H9 (cell line): Measurements from ENCODE around the gene FOXK1. TPM values are rescaled to one million over a fixed set of nuclear protein-coding genes. Genes with fewer than 3 reads are reported as not detected.

Experiments used
- DNase-seq: peaks from one replicate; pipeline ENCODE4 v3.0.0-alpha.2; 2017
- H2AFZ ChIP-seq: one replicate; pipeline ENCODE4 v1.6.1; 2013; ENCODE audit warnings: mild to moderate bottlenecking, low read length, control low read depth, moderate library complexity
- H2AK5ac ChIP-seq: 2 replicates; pipeline ENCODE4 v1.6.1; 2013; ENCODE audit warnings: low read length, control low read depth, mixed read lengths; ENCODE audit not compliant: insufficient read length
- H2BK120ac ChIP-seq: one replicate; pipeline ENCODE4 v1.6.1; 2013; ENCODE audit warnings: low read depth, mild to moderate bottlenecking, low read length, control low read depth, inconsistent platforms; ENCODE audit not compliant: poor library complexity, severe bottlenecking
- H2BK12ac ChIP-seq: 2 replicates; pipeline ENCODE4 v1.6.1; 2013; ENCODE audit warnings: low read length, control low read depth, mixed read lengths, low read depth; ENCODE audit not compliant: insufficient read length
- H2BK15ac ChIP-seq: 2 replicates; pipeline ENCODE4 v1.6.1; 2013; ENCODE audit warnings: low read depth, low read length, control low read depth
- H2BK20ac ChIP-seq: one replicate; pipeline ENCODE4 v1.6.1; 2013; ENCODE audit warnings: low read depth, mild to moderate bottlenecking, low read length, control low read depth, inconsistent platforms; ENCODE audit not compliant: poor library complexity, severe bottlenecking
- H2BK5ac ChIP-seq: 2 replicates; pipeline ENCODE4 v1.6.1; 2013; ENCODE audit warnings: low read length, control low read depth, mixed read lengths; ENCODE audit not compliant: insufficient read length
- H3K14ac ChIP-seq: 2 replicates; pipeline ENCODE4 v1.6.1; 2013; ENCODE audit warnings: low read length, control low read depth; ENCODE audit not compliant: insufficient read depth
- H3K18ac ChIP-seq: 2 replicates; pipeline ENCODE4 v1.6.1; 2013; ENCODE audit warnings: low read depth, mild to moderate bottlenecking, mixed read lengths, low read length, control low read depth; ENCODE audit not compliant: insufficient read length
- H3K23ac ChIP-seq: 2 replicates; pipeline ENCODE4 v1.6.1; 2013; ENCODE audit warnings: low read length, control low read depth, mixed read lengths, low read depth; ENCODE audit not compliant: insufficient read length
- H3K23me2 ChIP-seq: 2 replicates; pipeline ENCODE4 v1.6.1; 2013; ENCODE audit warnings: low read depth, mild to moderate bottlenecking, mixed read lengths, low read length, control low read depth; ENCODE audit not compliant: insufficient read length, poor library complexity, severe bottlenecking
- H3K27ac ChIP-seq: 2 replicates; pipeline ENCODE4 v1.5.1; 2013; ENCODE audit warnings: low read length, control low read depth, mixed read lengths, low read depth; ENCODE audit not compliant: insufficient read length
- H3K27me3 ChIP-seq: 2 replicates; pipeline ENCODE4 v1.6.1; 2013; ENCODE audit warnings: low read length, control low read depth, inconsistent platforms; ENCODE audit not compliant: insufficient read depth
- H3K4ac ChIP-seq: 2 replicates; pipeline ENCODE4 v1.6.1; 2013; ENCODE audit warnings: low read depth, mild to moderate bottlenecking, control low read depth, inconsistent platforms, low read length, moderate library complexity
- H3K4me1 ChIP-seq: 2 replicates; pipeline ENCODE4 v1.6.1; 2013; ENCODE audit warnings: low read length, control low read depth, inconsistent platforms; ENCODE audit not compliant: insufficient read depth
- H3K4me2 ChIP-seq: 2 replicates; pipeline ENCODE4 v1.6.1; 2013; ENCODE audit warnings: low read length, control low read depth, mixed read lengths; ENCODE audit not compliant: insufficient read length, insufficient read depth
- H3K56ac ChIP-seq: 2 replicates; pipeline ENCODE4 v1.6.1; 2013; ENCODE audit warnings: low read depth, mild to moderate bottlenecking, mixed read lengths, low read length, control low read depth; ENCODE audit not compliant: insufficient read length
- H3K79me1 ChIP-seq: 2 replicates; pipeline ENCODE4 v1.6.1; 2013; ENCODE audit warnings: low read depth, mild to moderate bottlenecking, moderate library complexity, low read length, control low read depth, inconsistent platforms; ENCODE audit not compliant: insufficient read depth, poor library complexity, severe bottlenecking
- H3K79me2 ChIP-seq: 2 replicates; pipeline ENCODE4 v1.6.1; 2013; ENCODE audit warnings: low read length, control low read depth, inconsistent platforms; ENCODE audit not compliant: insufficient read depth
- H3K9ac ChIP-seq: 2 replicates; pipeline ENCODE4 v1.6.1; 2013; ENCODE audit warnings: low read length, control low read depth, mixed read lengths; ENCODE audit not compliant: insufficient read length; ENCODE audit errors: extremely low read depth
- H3K9me3 ChIP-seq: one replicate; pipeline ENCODE4 v1.6.1; 2013; ENCODE audit warnings: low read depth, low read length, inconsistent platforms; ENCODE audit not compliant: control insufficient read depth
- H3T11ph ChIP-seq: one replicate; pipeline ENCODE4 v1.6.1; 2013; ENCODE audit warnings: mild to moderate bottlenecking, low read length, control low read depth, inconsistent platforms
- H4K20me1 ChIP-seq: one replicate; pipeline ENCODE4 v1.6.1; 2013; ENCODE audit not compliant: control insufficient read depth, insufficient read length, insufficient read depth
- H4K5ac ChIP-seq: 2 replicates; pipeline ENCODE4 v1.6.1; 2013; ENCODE audit warnings: low read depth, mild to moderate bottlenecking, mixed read lengths, low read length, control low read depth; ENCODE audit not compliant: insufficient read length
- H4K8ac ChIP-seq: replicated peaks from 2 replicates; pipeline ENCODE4 v1.6.1; 2013; ENCODE audit warnings: low read length, control low read depth, mixed read lengths, low read depth; ENCODE audit not compliant: insufficient read length
- H4K91ac ChIP-seq: 2 replicates; pipeline ENCODE4 v1.6.1; 2013; ENCODE audit warnings: low read depth, mild to moderate bottlenecking, moderate library complexity, mixed read lengths, low read length, control low read depth; ENCODE audit not compliant: insufficient read length
- H3K27ac Mint-ChIP-seq, 3 experiments: 2 replicates in 2 of 3; 3 replicates in 1 of 3; pipeline ENCODE4 v1.8.0; 2020 to 2021; ENCODE audit warnings: mixed read lengths in 3 of 3, mild to moderate bottlenecking in 1 of 3, moderate library complexity in 1 of 3
- H3K27me3 Mint-ChIP-seq: 2 replicates; pipeline ENCODE4 v1.8.0; 2021; ENCODE audit warnings: low read depth, mild to moderate bottlenecking, moderate library complexity, mixed read lengths
- H3K36me3 Mint-ChIP-seq, 3 experiments: 2 replicates in 2 of 3; 3 replicates in 1 of 3; pipeline ENCODE4 v1.8.0; 2020 to 2021; ENCODE audit warnings: low read depth in 3 of 3, mixed read lengths in 3 of 3; ENCODE audit not compliant: insufficient read depth in 1 of 3
- H3K4me1 Mint-ChIP-seq, 2 experiments: 2 replicates each; pipeline ENCODE4 v1.8.0; 2020; ENCODE audit warnings: mixed read lengths in 2 of 2
- H3K4me3 Mint-ChIP-seq, 2 experiments: 2 replicates in 1 of 2; 3 replicates in 1 of 2; pipeline ENCODE4 v1.8.0; 2020 to 2021; ENCODE audit warnings: mild to moderate bottlenecking in 2 of 2, mixed read lengths in 2 of 2, moderate library complexity in 1 of 2
- H3K9me3 Mint-ChIP-seq, 2 experiments: 2 replicates in 1 of 2; 3 replicates in 1 of 2; pipeline ENCODE4 v1.8.0; 2020; ENCODE audit warnings: mild to moderate bottlenecking in 2 of 2, mixed read lengths in 2 of 2, moderate library complexity in 1 of 2
- WGBS: extraction: QIAGEN DNeasy Blood & Tissue Kit; methylation state at CpG from one replicate; pipeline ENCODE4 v1.1.7; 2013; ENCODE audit warnings: missing lambda C conversion rate, low lambda C conversion rate, mixed read lengths; ENCODE audit not compliant: insufficient read length; ENCODE audit errors: extremely low coverage; 5-methylcytosine and 5-hydroxymethylcytosine counted together
- total RNA-seq: library from RNA; stranded (reverse); gene quantifications from 2 replicates; pipeline ENCODE4 v1.2.1, GENCODE V29; 2021
- TF ChIP-seq, protein P1 (sequence below): fragments of 200-600 bp; sonication (generic); conservative IDR thresholded peaks from 3 replicates; pipeline ENCODE4 v1.8.0; 2021; ENCODE audit warnings: antibody characterized with exemption, mild to moderate bottlenecking

Gene FOXK1
- total RNA-seq, 1 experiment from 2014 or later: 14.4 TPM

DNA sequence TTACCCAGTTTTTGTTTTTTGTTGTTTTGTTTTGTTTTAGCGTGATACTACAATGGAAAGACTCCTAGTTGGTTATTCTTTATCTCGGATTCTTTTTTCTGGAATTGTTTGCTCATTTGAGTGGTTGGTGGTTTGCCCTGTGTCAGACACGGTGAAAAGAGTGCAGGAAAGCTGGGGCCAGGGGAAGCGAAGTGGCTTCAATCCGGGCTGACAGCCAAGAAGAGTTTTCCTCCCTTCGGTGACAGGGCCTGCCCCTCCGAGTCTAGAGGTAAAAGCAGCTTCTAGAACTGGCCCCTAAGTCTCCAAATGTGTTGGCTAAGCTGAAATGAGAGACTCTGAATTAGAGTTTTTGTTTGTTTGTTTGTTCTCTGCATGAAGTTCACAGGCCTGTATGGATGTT lies 87.7 kb downstream of the FOXK1 start:
- H4K5ac ChIP-seq: no peak overlapping the region
- peaks cover 5% of the 10 kb centered on the region for H3K23me2 ChIP-seq
- no peaks in the 10 kb centered on the region for H3K27me3 ChIP-seq
- no peak overlapping the region for H2AFZ ChIP-seq
- no peak overlapping the region for H3K4me2 ChIP-seq
- H2BK120ac ChIP-seq: no peak overlapping the region
- TF ChIP-seq, protein P1, sequence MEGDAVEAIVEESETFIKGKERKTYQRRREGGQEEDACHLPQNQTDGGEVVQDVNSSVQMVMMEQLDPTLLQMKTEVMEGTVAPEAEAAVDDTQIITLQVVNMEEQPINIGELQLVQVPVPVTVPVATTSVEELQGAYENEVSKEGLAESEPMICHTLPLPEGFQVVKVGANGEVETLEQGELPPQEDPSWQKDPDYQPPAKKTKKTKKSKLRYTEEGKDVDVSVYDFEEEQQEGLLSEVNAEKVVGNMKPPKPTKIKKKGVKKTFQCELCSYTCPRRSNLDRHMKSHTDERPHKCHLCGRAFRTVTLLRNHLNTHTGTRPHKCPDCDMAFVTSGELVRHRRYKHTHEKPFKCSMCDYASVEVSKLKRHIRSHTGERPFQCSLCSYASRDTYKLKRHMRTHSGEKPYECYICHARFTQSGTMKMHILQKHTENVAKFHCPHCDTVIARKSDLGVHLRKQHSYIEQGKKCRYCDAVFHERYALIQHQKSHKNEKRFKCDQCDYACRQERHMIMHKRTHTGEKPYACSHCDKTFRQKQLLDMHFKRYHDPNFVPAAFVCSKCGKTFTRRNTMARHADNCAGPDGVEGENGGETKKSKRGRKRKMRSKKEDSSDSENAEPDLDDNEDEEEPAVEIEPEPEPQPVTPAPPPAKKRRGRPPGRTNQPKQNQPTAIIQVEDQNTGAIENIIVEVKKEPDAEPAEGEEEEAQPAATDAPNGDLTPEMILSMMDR: no peak
- peaks cover 8% of the 10 kb centered on the region in 2 experiments for H3K4me1 Mint-ChIP-seq
- no peak overlapping the region for H2BK5ac ChIP-seq
- H3K79me1 ChIP-seq: no peaks in the 10 kb centered on the region
- no peak overlapping the region for H4K91ac ChIP-seq
- H3K36me3 Mint-ChIP-seq: no peaks in the 10 kb centered on the region
- no peak overlapping the region for H3K4ac ChIP-seq
- peaks cover 3% of the 10 kb centered on the region; the same call in 1 of the 2 replicates for H3K27me3 Mint-ChIP-seq
- H3K18ac ChIP-seq: no peak overlapping the region
- H3K9ac ChIP-seq: no peak overlapping the region
- no peak overlapping the region for H2BK15ac ChIP-seq
- H3K79me2 ChIP-seq: no peaks in the 10 kb centered on the region
- DNase-seq: no peak
- no peak overlapping the region for H2BK12ac ChIP-seq
- H4K20me1 ChIP-seq: no peaks in the 10 kb centered on the region
- H3K4me3 Mint-ChIP-seq: no peak overlapping the region
- no peak overlapping the region for H3K14ac ChIP-seq
- H2BK20ac ChIP-seq: no peak overlapping the region
- no peak overlapping the region for H3K27ac ChIP-seq
- H3K9me3 ChIP-seq: no peaks in the 10 kb centered on the region
- H3K23ac ChIP-seq: no peak overlapping the region
- no peaks in the 10 kb centered on the region for H3K4me1 ChIP-seq
- no peak overlapping the region for H3K56ac ChIP-seq
- no peak overlapping the region for H3T11ph ChIP-seq
- no CpG with 5 or more reads among the region's 7 CpGs for WGBS
- no peaks in the 10 kb centered on the region for H3K9me3 Mint-ChIP-seq
- H3K27ac Mint-ChIP-seq: peak overlapping the region in 1 of 3 experiments; percentile 84; a peak in 1 of 7 replicates
- H4K8ac ChIP-seq: no peak overlapping the region
- no peak overlapping the region for H2AK5ac ChIP-seq
